ENCODE measurements around the gene HKDC1.

HKDC1 gene

DNA sequence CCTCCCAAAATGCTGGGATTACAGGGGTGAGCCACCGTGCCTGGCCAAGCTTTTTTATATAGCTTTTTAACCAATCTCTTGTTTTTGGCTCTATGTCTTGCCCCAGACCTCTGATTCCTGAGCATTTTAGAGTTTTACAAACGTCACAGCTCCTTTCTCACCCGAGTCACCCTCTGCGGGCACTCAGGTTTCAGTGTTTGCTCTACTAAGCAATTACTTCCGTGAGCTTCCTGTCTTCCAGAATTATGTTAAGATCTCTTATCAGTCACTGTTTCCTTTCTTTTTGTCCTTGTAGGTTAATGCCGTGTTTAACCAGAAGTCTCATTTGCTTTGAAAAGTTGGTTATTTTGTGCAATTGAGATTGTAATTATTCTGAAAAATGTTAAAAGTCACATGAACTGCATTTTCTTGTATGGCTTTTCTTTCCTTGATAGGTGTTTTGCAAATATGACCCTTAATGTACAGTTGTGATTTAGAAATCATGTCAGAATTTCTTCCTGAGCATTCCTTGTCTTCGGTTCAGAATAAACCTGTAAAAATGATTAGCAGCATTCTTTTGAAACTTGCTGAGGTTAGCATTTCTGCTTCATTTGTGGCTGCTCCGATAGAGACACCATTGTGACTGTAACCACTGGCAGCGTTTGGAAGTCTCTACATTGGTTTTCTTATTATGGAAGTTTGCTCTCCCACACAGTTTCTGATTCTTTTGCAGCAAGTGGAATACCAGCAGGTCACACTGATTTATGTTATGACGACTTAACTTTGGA is 4.5 kb upstream of the HKDC1 start:
- no peak for DNase-seq

DNA sequence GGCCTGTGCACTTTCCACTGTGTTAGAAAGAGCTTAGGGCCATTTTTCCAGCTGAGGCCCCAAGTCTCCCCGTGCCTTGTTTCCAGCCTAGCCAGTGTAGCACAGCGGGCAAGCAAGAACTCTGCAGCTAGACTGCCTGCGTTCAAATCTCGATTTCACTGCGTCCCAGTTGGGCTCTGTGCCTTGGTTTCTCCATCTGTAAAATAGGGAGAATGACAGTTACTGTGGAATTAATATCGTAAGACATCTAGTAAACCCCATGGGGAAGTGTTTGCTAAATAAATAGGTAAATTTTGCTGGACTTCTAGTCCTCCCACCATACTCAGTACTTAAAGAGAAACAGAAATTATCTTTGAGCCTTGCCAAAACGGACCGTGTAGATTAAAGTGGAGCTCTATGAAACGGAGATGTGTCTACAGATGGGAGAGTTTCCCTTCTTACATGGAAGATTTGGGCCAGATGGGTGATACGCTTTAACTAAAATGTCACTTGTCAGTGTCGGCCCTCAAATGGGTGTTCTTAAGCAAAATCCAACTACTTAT is 3.5 kb upstream of the HKDC1 start:
- no peak for DNase-seq

GRCh38 chr10:69217119-69217754 is 2.9 kb upstream of the HKDC1 start:
- DNase-seq, result no peak

- no peak for DNase-seq
Measured at GRCh38 chr10:69218831-69219230, 1.3 kb upstream of the HKDC1 start.

DNA sequence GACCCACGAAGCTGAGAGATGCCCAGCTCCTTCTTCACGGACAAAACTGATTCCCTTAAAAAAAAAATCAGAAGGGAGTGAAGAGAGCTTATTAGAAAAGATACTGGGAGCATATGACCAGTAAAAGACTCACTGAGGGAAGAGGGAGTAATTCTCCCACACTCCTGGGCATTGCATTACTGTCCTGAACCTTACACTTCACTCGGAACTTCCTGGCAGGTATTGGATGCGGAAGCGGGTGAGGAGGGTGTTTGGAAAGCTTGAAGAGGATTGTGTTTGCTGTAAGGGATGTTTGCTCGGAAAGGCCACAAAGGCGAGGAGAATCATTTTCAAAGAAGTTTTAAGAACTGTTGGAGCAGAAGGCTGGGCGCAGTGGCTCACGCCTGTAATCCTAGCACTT is 375 bp downstream of the HKDC1 start:
- DNase-seq, result no peak

- DNase-seq, result peak in 2 of 51 donors; percentile 1 to 6
Measured at GRCh38 chr10:69222157-69223027, 2.3 kb downstream of the HKDC1 start.

- DNase-seq, result no peak
Measured at GRCh38 chr10:69223028-69223342, 2.9 kb downstream of the HKDC1 start.

DNA sequence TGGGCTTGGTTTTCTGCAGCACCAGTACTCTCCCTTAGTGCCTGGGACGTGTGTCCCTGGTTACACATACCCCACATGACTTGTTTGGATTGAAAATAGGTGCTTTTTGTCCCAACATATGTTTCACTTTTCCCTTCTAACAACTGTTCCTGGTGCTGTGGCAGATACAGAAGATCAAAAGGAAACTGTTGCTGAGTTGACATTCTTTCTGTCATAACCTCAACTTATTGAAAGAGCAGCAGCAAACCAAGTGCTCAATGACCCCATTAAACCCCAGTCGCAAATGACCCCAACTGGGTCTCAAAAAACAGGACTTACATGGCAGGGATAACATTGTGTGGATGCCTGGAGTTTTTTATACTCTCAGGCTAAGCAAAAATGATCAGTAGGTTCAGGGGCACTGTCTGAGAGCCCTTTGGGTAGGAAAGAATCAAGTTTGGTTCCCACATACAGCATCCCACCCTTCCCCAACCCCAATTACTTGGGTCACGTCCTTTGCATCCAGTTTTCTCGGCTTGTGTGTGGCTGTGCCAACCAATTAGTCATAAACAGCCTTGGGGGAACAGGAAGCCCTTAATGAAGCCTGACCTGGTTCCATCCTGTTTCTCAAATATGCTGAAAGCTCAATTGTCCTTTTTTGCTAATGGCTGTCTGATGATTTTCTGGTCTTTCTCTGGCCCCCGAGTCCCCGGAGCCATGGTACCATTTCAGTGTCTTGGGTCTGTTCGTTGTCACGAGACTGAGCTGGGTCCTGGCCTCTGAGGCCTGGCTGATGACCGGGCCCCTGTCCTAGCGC is 4.9 kb downstream of the HKDC1 start:
- DNase-seq, result no peak

- DNase-seq, result no peak
Measured at GRCh38 chr10:69225681-69226080, 5.5 kb downstream of the HKDC1 start.

- no peak for DNase-seq
Measured at GRCh38 chr10:69226919-69227450, 6.9 kb downstream of the HKDC1 start.

- no peak for DNase-seq
Measured at GRCh38 chr10:69228151-69228550, 8.0 kb downstream of the HKDC1 start.

- no peak for DNase-seq
Measured at GRCh38 chr10:69229616-69229916, 9.4 kb downstream of the HKDC1 start.

- no peak for DNase-seq
Measured at GRCh38 chr10:69230128-69230527, 10.0 kb downstream of the HKDC1 start.

GRCh38 chr10:69232252-69232651 is 12.1 kb downstream of the HKDC1 start:
- DNase-seq, result no peak

GRCh38 chr10:69232736-69233480 is 12.8 kb downstream of the HKDC1 start:
- peak in 1 of 51 donors; percentile 18 for DNase-seq

DNA sequence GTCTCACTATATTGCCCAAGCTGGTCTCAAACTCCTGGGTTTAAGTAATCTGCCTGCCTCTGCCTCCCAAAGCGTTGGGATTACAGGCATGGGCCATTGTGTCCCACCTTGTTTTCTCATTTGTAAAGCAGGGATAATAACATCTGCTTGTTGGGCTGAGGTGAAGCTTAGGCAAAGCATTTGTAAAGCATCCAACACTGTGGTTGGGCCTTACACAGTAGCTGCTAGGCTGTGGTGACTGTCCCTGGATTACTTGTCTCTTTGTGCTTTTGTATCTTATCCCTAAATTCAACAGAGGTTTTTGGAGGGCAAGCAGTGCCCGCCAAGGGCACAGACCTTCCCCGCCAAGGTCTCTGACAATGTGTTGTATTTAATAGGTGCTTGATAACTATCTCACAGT is 14.3 kb downstream of the HKDC1 start:
- no peak for DNase-seq

DNA sequence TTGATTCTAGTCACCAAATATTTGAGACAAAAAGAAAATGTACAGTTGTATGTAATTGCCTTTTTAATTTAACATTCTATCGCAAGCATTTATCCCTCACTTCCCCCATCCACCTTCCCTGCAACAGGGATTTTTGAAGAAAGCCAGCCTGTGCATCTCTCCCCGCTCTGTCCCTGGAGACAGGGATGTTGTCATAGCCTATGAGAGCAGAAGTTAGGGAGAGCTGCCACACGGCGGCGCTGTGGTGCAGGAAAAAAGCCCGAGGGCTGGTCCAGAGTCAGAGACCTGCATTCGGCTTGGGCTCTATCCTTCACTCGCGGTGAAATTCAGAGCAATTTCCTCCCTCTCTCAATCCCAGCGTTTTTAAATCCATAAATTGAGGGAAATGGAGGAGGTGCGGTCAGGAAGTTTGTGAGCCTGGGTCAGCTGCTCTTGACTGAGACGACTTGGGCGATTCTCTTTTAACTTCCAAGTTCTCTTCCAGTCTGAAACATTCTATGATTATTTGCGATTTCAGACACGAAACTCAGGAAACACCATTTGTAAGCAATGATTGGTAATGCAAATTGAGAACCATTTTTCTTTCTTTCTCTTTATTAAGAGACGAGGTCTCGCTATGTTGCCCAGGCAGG is 17.5 kb downstream of the HKDC1 start:
- DNase-seq, result peak in 49 of 51 donors; percentile 8 to 92 (median 72)

DNA sequence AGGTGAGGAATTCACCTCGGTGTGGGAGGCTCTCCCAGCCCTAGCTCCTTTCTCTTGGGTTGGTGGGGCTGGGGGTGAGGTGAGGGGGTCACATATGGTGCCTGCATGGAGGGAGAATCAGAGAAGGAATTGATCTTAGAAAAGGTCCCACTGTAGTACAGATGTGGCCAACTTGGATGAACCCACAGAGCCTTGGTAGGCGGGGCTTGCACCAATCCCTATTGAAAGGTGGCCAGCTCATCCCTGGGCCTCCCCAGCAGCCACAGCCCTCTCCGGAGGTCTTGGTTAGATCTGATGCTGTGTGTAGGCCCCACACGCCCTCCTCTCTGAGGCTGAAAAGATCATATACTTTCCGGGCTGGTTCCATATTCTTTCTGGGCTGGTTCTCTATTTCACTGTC is 19.0 kb downstream of the HKDC1 start:
- no peak for DNase-seq

DNA sequence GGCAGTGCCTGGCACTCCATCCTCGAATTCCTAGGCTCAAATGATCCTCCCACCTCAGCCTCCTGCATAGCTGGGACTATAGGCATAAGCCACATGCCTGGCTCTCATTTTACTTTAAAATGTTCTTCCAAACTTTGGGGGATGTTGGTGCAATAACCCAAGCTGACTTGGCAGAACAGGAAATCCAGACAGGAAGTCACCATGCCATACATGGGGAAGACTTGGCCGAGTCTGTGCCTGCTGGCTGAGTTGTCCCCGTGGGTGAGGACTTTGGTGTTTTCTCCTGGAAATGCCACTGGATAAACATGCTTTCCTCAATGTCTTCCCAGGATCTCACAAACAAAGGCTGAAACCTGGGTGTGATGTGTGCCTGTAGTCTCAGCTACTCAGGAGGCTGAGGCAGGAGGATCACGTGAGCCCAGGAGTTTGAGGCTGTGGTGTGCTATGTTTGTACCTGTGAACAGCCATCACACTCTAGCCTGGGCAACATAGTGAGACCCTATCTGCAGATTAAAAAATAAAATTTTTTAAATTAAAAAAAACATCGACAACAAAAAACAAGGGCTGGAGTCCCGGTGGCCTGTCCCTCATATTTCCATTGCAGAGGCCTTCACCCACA is 19.8 kb downstream of the HKDC1 start:
- no peak for DNase-seq

DNA sequence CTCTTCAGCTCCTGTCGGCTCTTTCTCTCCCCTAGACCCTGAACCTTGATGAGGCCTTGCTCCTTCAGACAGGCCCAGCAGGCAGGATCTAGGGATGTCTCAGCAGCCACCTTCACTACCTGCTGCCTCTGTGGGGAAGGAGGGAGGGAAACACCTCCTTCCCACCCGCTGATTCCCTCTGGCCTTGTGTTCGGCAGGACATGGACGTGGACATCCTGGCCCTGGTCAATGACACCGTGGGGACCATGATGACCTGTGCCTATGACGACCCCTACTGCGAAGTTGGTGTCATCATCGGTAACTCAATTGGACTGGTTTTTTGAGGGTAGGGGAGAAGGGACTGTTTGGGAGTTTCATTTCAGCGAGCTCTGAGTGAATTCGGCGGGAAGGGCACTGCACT is 20.3 kb downstream of the HKDC1 start:
- no peak for DNase-seq
